ENCODE results near the gene CDH8. TPM values are rescaled to one million over a fixed set of nuclear protein-coding genes. Genes with fewer than 3 reads are reported as not detected.

Gene CDH8
- total RNA-seq, 1 experiment from 2014 or later = 50.5 TPM

DNA sequence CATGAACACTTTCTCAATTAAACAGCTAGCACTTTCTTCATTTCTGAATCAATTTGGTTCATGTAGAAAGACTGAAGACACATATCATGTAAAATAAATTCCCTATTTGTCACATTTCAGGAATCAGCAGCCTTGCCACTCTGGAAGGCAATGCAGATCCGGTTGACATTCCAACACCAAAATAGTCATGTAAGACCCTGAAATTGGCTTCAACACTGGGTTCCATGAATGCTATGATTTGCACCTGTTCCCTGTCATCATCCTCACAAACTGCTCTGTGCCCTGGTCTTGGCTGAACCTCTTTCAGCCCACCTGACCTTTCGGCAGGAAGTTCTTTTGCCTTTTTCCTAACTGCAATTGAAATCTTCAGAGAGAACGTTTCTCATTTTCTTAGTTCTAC is 156.9 kb downstream of the CDH8 start:
- no peaks in the 10 kb centered on the region for H3K36me3 ChIP-seq (ENCODE audit: insufficient read depth, low read length, poor library complexity, severe bottlenecking)
- intact Hi-C loops (cut with micrococcal nuclease; ENCODE audit: unreplicated experiment) = no loop called here
- no peaks in the 10 kb centered on the region for H3K9me3 ChIP-seq (ENCODE audit: low read depth, low read length, poor library complexity, severe bottlenecking)
- DNase-seq (ENCODE audit: low spot score) = no peak
- H3K4me1 ChIP-seq (ENCODE audit: insufficient read depth, low read length, poor library complexity, severe bottlenecking) = peaks cover 6% of the 10 kb centered on the region
- TF ChIP-seq, protein P1, sequence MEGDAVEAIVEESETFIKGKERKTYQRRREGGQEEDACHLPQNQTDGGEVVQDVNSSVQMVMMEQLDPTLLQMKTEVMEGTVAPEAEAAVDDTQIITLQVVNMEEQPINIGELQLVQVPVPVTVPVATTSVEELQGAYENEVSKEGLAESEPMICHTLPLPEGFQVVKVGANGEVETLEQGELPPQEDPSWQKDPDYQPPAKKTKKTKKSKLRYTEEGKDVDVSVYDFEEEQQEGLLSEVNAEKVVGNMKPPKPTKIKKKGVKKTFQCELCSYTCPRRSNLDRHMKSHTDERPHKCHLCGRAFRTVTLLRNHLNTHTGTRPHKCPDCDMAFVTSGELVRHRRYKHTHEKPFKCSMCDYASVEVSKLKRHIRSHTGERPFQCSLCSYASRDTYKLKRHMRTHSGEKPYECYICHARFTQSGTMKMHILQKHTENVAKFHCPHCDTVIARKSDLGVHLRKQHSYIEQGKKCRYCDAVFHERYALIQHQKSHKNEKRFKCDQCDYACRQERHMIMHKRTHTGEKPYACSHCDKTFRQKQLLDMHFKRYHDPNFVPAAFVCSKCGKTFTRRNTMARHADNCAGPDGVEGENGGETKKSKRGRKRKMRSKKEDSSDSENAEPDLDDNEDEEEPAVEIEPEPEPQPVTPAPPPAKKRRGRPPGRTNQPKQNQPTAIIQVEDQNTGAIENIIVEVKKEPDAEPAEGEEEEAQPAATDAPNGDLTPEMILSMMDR (conservative IDR thresholded peaks at IDR 0.05; ENCODE audit: low read depth, low read length) = no peak
- TF ChIP-seq EZH2 (IDR thresholded peaks at IDR 0.05; ENCODE audit: borderline replicate concordance, low read depth, low read length, poor library complexity, severe bottlenecking) = no peak
- CTCF ChIA-PET = no interaction called here
- POLR2A ChIA-PET (ENCODE audit: low non-redundant PET) = no interaction called here
- H3K27ac ChIP-seq (ENCODE audit: low read depth, low read length, poor library complexity, severe bottlenecking) = no peak overlapping the region
- BruUV-seq (replicated peaks) = no TSS peak
- no peaks in the 10 kb centered on the region for H3K27me3 ChIP-seq (replicated peaks; ENCODE audit: insufficient read depth, low read depth, low read length, poor library complexity)
- H3K4me3 ChIP-seq (ENCODE audit: low read depth, low read length, poor library complexity, severe bottlenecking) = no peak overlapping the region

DNA sequence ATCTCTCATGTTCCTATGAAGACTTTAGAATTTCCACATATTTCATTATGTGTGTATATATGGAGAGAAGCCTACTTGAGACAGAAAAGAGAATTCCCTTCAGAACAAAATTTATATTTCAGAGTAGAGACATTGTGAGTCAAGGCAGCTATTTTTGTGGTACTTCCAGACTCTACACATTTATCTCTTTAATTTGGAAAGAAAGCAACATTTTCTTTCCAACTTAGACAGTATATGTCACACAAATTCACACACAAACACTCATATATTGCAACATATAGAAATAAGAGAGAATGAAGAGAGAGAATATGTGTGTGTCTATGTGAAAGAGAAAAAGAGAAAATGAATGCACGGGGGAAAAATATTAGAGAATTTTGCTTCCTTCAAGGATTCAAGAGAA is 158.8 kb downstream of the CDH8 start:
- no peak for TF ChIP-seq EZH2 (IDR thresholded peaks at IDR 0.05; ENCODE audit: borderline replicate concordance, low read depth, low read length, poor library complexity, severe bottlenecking)
- TF ChIP-seq, protein P1 (conservative IDR thresholded peaks at IDR 0.05; ENCODE audit: low read depth, low read length) = no peak
- H3K9me3 ChIP-seq (ENCODE audit: low read depth, low read length, poor library complexity, severe bottlenecking) = no peaks in the 10 kb centered on the region
- peaks cover 6% of the 10 kb centered on the region for H3K4me1 ChIP-seq (ENCODE audit: insufficient read depth, low read length, poor library complexity, severe bottlenecking)
- H3K4me3 ChIP-seq (ENCODE audit: low read depth, low read length, poor library complexity, severe bottlenecking) = no peak overlapping the region
- CTCF ChIA-PET = no interaction called here
- intact Hi-C loops (cut with micrococcal nuclease; ENCODE audit: unreplicated experiment) = no loop called here
- H3K27me3 ChIP-seq (replicated peaks; ENCODE audit: insufficient read depth, low read depth, low read length, poor library complexity) = no peaks in the 10 kb centered on the region
- DNase-seq (ENCODE audit: low spot score) = no peak
- POLR2A ChIA-PET (ENCODE audit: low non-redundant PET) = no interaction called here
- no peak overlapping the region for H3K27ac ChIP-seq (ENCODE audit: low read depth, low read length, poor library complexity, severe bottlenecking)
- no peaks in the 10 kb centered on the region for H3K36me3 ChIP-seq (ENCODE audit: insufficient read depth, low read length, poor library complexity, severe bottlenecking)
- BruUV-seq (replicated peaks) = no TSS peak

DNA sequence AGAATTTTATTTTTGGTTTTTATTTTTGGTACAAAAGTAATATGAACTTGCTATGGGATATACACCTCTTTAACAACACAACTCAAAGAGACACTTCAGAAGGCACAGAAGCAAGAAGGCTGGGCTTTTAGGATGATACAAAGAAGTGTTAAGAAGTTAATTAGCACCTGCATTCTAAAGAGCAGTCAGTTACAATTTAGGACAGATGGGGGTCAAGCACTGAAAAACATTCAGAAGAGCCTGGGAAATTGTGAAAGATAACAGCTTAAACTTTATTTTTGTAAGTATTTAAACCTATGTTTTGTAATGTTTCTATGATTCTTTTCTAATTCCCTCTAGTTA is 163.5 kb downstream of the CDH8 start:
- intact Hi-C loops (cut with micrococcal nuclease; ENCODE audit: unreplicated experiment) = no loop called here
- no peak overlapping the region for H3K27ac ChIP-seq (ENCODE audit: low read depth, low read length, poor library complexity, severe bottlenecking)
- no peaks in the 10 kb centered on the region for H3K4me1 ChIP-seq (ENCODE audit: insufficient read depth, low read length, poor library complexity, severe bottlenecking)
- H3K4me3 ChIP-seq (ENCODE audit: low read depth, low read length, poor library complexity, severe bottlenecking) = no peak overlapping the region
- no peak for DNase-seq (ENCODE audit: low spot score)
- no TSS peak for BruUV-seq (replicated peaks)
- H3K9me3 ChIP-seq (ENCODE audit: low read depth, low read length, poor library complexity, severe bottlenecking) = no peaks in the 10 kb centered on the region
- no peaks in the 10 kb centered on the region for H3K27me3 ChIP-seq (replicated peaks; ENCODE audit: insufficient read depth, low read depth, low read length, poor library complexity)
- TF ChIP-seq, protein P1 (conservative IDR thresholded peaks at IDR 0.05; ENCODE audit: low read depth, low read length) = no peak
- no peak for TF ChIP-seq EZH2 (IDR thresholded peaks at IDR 0.05; ENCODE audit: borderline replicate concordance, low read depth, low read length, poor library complexity, severe bottlenecking)
- ChIA-PET POLR2A (ENCODE audit: low non-redundant PET) (no interaction called here), CTCF (no interaction called here)
- no peaks in the 10 kb centered on the region for H3K36me3 ChIP-seq (ENCODE audit: insufficient read depth, low read length, poor library complexity, severe bottlenecking)

Measured in A673 (cell line).